PFSK-1 (cell line): ENCODE data around the gene PPFIA3.

Source experiments
- FOXP2 ChIP-seq: optimal IDR thresholded peaks from 2 replicates; pipeline ENCODE3; 2011; ENCODE audit warnings: borderline replicate concordance, control low read depth, inconsistent platforms; ENCODE audit not compliant: insufficient read depth; ENCODE audit errors: extremely low read length, extremely low read depth
- POLR2AphosphoS5 ChIP-seq: IDR thresholded peaks from 2 replicates; pipeline ENCODE4 v1.6.1; 2012; ENCODE audit warnings: low read depth, mild to moderate bottlenecking, control low read depth, low read length, moderate library complexity
- REST ChIP-seq, 2 experiments: IDR thresholded peaks; 2 replicates each; pipeline versions ENCODE4 v1.6.1 to v1.8.0; 2011 to 2012; ENCODE audit warnings: low read depth in 2 of 2, low read length in 2 of 2, control low read depth in 1 of 2, inconsistent platforms in 1 of 2, mild to moderate bottlenecking in 1 of 2, moderate library complexity in 1 of 2; ENCODE audit not compliant: insufficient read depth in 1 of 2
- SIN3A ChIP-seq: IDR thresholded peaks from 2 replicates; pipeline ENCODE4 v1.6.1; 2012; ENCODE audit warnings: mild to moderate bottlenecking, low read length, moderate library complexity, borderline replicate concordance; ENCODE audit not compliant: insufficient read depth
- TAF1 ChIP-seq: IDR thresholded peaks from 2 replicates; pipeline ENCODE4 v1.6.1; 2012; ENCODE audit warnings: low read length, control low read depth, borderline replicate concordance; ENCODE audit not compliant: insufficient read depth

PPFIA3 gene

GRCh38 chr19:49130325-49130724 is 11.0 kb downstream of the PPFIA3 start:
- no peak for TF ChIP-seq TAF1

- TF ChIP-seq SIN3A (no peak), TAF1 (no peak), POLR2AphosphoS5 (no peak), FOXP2 (no peak), REST (IDR thresholded peaks at IDR 0.05; ENCODE audit: insufficient read depth in 1 of 2, low read depth in 2 of 2, low read length in 2 of 2) (no peak)
Measured at GRCh38 chr19:49132974-49133609, 13.7 kb downstream of the PPFIA3 start.

GRCh38 chr19:49133621-49134454 is 14.5 kb downstream of the PPFIA3 start:
- no peak for TF ChIP-seq POLR2AphosphoS5
- no peak for TF ChIP-seq FOXP2
- no peak for TF ChIP-seq TAF1
- no peak for TF ChIP-seq SIN3A

- TF ChIP-seq POLR2AphosphoS5 (no peak), TAF1 (no peak), REST (IDR thresholded peaks at IDR 0.05; ENCODE audit: insufficient read depth in 1 of 2, low read depth in 2 of 2, low read length in 2 of 2) (no peak), SIN3A (no peak), FOXP2 (no peak)
Measured at GRCh38 chr19:49135686-49136085, 16.3 kb downstream of the PPFIA3 start.

GRCh38 chr19:49136771-49137171 is 17.4 kb downstream of the PPFIA3 start:
- TF ChIP-seq REST (IDR thresholded peaks at IDR 0.05; ENCODE audit: insufficient read depth in 1 of 2, low read depth in 2 of 2, low read length in 2 of 2) (no peak), FOXP2 (no peak), SIN3A (no peak), POLR2AphosphoS5 (no peak), TAF1 (no peak)

- no peak for TF ChIP-seq POLR2AphosphoS5
- TF ChIP-seq SIN3A: no peak
- no peak for TF ChIP-seq FOXP2
- TF ChIP-seq REST (IDR thresholded peaks at IDR 0.05; ENCODE audit: insufficient read depth in 1 of 2, low read depth in 2 of 2, low read length in 2 of 2): no peak
- no peak for TF ChIP-seq TAF1
Measured at GRCh38 chr19:49140951-49141350, 21.6 kb downstream of the PPFIA3 start.
